Upper lobe of left lung (tissue), 4 donors: ENCODE data around the gene FRMPD4.

Experiments used
- CTCF ChIP-seq, 6 experiments: fragments of 450-650 bp in 4 of 6; fragments of 200-600 bp in 2 of 6; sonication (generic) in 2 of 6; IDR thresholded peaks; one replicate each; pipeline ENCODE4 v1.5.1; 2016 to 2019; ENCODE audit warnings: antibody characterized with exemption in 6 of 6
- POLR2A ChIP-seq, 4 donors: fragments of 450-650 bp; IDR thresholded peaks; one replicate each; pipeline ENCODE4 v1.5.1; 2016 to 2017; ENCODE audit warnings: antibody characterized with exemption in 4 of 4, mild to moderate bottlenecking in 2 of 4
- POLR2AphosphoS5 ChIP-seq, 2 donors: sonication (generic); formaldehyde crosslinking; IDR thresholded peaks; one replicate each; pipeline ENCODE4 v1.5.1; 2017; ENCODE audit warnings: antibody characterized with exemption in 2 of 2

- no peak for TF ChIP-seq POLR2A (IDR thresholded peaks at IDR 0.05)
- no peak for TF ChIP-seq POLR2AphosphoS5 (IDR thresholded peaks at IDR 0.05)
- TF ChIP-seq CTCF (IDR thresholded peaks at IDR 0.05) = no peak
Measured at GRCh38 chrX:12309040-12309743, 170.9 kb downstream of the FRMPD4 start.
